Left lung (tissue), 10 donors: ENCODE measurements around the gene FKBP1A. TPM values are rescaled to one million over a fixed set of nuclear protein-coding genes. Genes with fewer than 3 reads are reported as not detected.

Experiments
- ATAC-seq: fragments of 200-7000 bp; cut with Tn5 transposase; one replicate; pipeline ENCODE4 v1.9.1; 2020; ENCODE audit warnings: moderate library complexity
- DNase-seq, 4 donors: peaks; one replicate each; pipeline ENCODE4 v3.0.0-alpha.2; 2013 to 2020
- H3K27ac ChIP-seq, 2 donors: fragments of 200-600 bp; sonication (generic) in 1 of 2; one replicate each; pipeline versions ENCODE4 v1.5.0 to v1.8.0; 2020 to 2021
- H3K27me3 ChIP-seq, 2 donors: fragments of 200-600 bp; sonication (generic) in 1 of 2; one replicate each; pipeline versions ENCODE4 v1.5.0 to v1.8.0; 2020 to 2021
- H3K36me3 ChIP-seq, 2 donors: fragments of 200-600 bp; sonication (generic) in 1 of 2; one replicate each; pipeline versions ENCODE4 v1.5.0 to v1.8.0; 2020 to 2021
- H3K4me1 ChIP-seq, 2 donors: fragments of 200-600 bp; one replicate each; pipeline ENCODE4 v1.8.0; 2021
- H3K4me3 ChIP-seq, 2 donors: fragments of 200-600 bp; sonication (generic) in 1 of 2; one replicate each; pipeline versions ENCODE4 v1.5.0 to v1.8.0; 2020 to 2021; ENCODE audit warnings: mild to moderate bottlenecking in 1 of 2
- H3K9me3 ChIP-seq, 2 donors: fragments of 200-600 bp; sonication (generic) in 1 of 2; one replicate each; pipeline versions ENCODE4 v1.5.0 to v1.8.0; 2020 to 2021
- CTCF ChIP-seq, 2 donors: fragments of 200-600 bp; sonication (generic) in 1 of 2; IDR thresholded peaks; one replicate each; pipeline versions ENCODE4 v1.5.0 to v1.8.0; 2021; ENCODE audit warnings: antibody characterized with exemption in 2 of 2
- intact Hi-C, 2 donors: fragments of 100-400 bp; cut with DNase I; formaldehyde crosslinking; loops; one replicate each; pipeline versions ENCODE4 v1.11.2 to v1.14.2; 2022
- polyA plus RNA-seq, 6 donors: library from polyadenylated mRNA; unstranded; fragments of 120-200 nt; gene quantifications; one replicate each; pipeline ENCODE4 v1.2.1, GENCODE V29; 2013; ENCODE audit not compliant: insufficient read length in 6 of 6
- total RNA-seq, 2 donors: library from RNA; stranded (reverse); fragmentation: NEBNext Ultra II Directional; extraction: Animal tissue kit (Norgen Biotek cat#: 25700); gene quantifications; one replicate each; pipeline ENCODE4 v1.2.1, GENCODE V29; 2021
- donor health status: DM: no; HTN: yes; CAD: no.
- donor health status: DM: no; HTN: no; CAD: no.

Gene FKBP1A
- total and polyA plus RNA-seq, 8 donors, result 278 to 507 (median 439) TPM

DNA sequence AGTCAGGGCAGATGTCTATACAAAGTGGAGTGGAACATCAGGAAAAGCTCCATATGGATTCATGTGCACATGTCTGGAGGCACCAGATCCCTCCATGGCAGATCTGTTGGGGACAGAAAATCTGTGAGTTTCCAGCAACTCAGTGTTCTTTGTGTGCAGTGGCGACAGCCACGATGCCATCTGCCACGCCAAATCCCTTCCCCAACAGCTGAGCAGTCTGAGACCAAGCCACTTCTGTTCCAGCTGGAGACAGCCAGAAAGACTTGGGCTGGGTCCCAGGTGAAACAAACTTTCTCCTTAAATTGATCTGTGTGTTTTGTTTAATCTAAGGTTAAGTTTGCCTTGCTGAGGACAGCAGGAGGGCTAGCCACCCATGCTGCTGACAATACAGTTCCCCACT lies 22.9 kb downstream of the FKBP1A start:
- no peak for ATAC-seq
- H3K36me3 ChIP-seq, result peaks cover 0 to 78% of the 10 kb centered on the region in 2 donors
- H3K27ac ChIP-seq, result peak overlapping the region; percentile 23 to 55
- H3K9me3 ChIP-seq, result no peaks in the 10 kb centered on the region
- no peak for DNase-seq
- TF ChIP-seq CTCF (IDR thresholded peaks at IDR 0.05), result no peak
- no peak overlapping the region for H3K4me3 ChIP-seq
- no peaks in the 10 kb centered on the region for H3K27me3 ChIP-seq
- intact Hi-C loops, result no loop called here
- peaks cover 14 to 67% of the 10 kb centered on the region in 2 donors for H3K4me1 ChIP-seq

DNA sequence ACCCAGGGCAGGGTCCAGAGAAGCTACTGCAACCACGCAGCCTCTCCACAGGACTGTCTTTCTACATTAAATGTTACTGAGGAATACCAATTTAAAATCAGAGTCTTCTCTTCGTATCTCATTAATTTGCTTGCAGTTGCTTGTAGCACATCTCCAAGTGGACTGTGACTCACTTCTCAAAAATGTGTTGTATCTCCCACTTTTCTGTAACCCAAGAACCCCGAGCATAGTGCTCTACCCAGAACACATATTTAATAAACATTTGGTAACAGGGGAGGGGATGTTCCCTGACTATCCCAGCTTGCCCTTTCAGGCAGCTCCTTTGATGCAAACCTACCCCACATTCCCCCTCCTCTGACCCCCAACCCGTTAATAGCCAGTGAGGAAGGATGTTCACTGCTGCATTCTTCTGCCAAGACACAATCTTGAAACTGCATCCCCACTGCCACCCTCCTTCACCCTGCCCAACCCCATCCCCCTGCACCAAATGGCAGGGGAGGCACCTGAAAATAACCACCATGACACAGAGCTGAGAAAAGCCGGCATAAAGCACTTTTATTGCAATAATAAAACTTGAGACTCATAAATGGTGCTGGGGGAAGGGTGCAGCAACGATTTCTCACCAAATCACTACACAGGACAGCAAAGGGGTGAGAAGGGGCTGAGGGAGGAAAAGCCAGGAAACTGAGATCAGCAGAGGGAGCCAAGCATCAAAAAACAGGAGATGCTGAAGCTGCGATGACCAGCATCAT lies 24.2 kb downstream of the FKBP1A start:
- H3K36me3 ChIP-seq, result peaks cover 0 to 65% of the 10 kb centered on the region in 2 donors
- H3K27me3 ChIP-seq, result no peaks in the 10 kb centered on the region
- H3K4me3 ChIP-seq, result no peak overlapping the region
- no peak for DNase-seq
- no peaks in the 10 kb centered on the region for H3K9me3 ChIP-seq
- peaks cover 14 to 66% of the 10 kb centered on the region in 2 donors for H3K4me1 ChIP-seq
- ATAC-seq, result no peak
- TF ChIP-seq CTCF (IDR thresholded peaks at IDR 0.05), result no peak
- peak overlapping the region in 1 of 2 donors; percentile 3 for H3K27ac ChIP-seq
- intact Hi-C loops, result no loop called here

GRCh38 chr20:1367479-1367878 lies 25.4 kb downstream of the FKBP1A start:
- intact Hi-C loops, result no loop called here

DNA sequence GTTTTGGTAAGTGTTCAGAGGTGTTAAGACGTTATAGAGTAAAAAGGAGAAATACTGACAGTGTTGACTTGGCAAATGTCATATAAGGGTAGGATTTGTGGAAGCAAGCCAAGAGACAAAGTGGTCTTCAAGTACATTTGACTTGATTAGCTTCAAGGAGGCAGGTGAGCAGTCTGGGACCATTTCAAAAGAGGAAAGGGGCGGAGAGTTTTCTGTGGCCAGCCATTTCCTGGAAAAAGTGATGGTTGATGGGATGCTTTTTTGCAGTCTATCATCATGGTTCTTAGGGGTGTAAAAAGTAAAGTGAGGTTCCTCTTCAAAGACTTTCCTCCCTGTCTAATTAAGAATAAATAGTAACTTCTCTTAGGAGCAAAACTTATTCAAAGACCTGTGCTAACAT lies 28.7 kb downstream of the FKBP1A start:
- Histone ChIP-seq H3K4me1 (peaks cover 0 to 28% of the 10 kb centered on the region in 2 donors), H3K9me3 (no peaks in the 10 kb centered on the region), H3K27ac (peak overlapping the region in 1 of 2 donors; percentile 62), H3K27me3 (no peaks in the 10 kb centered on the region), H3K36me3 (peaks cover 0 to 46% of the 10 kb centered on the region in 2 donors), H3K4me3 (no peak overlapping the region)
- no peak for TF ChIP-seq CTCF (IDR thresholded peaks at IDR 0.05)
- intact Hi-C loops, result no loop called here
- ATAC-seq (peak; percentile 41), DNase-seq (no peak)

More at GRCh38 chr20:1367479-1367878, 25.4 kb downstream of the FKBP1A start:
- Histone ChIP-seq H3K4me1 (peaks cover 14 to 60% of the 10 kb centered on the region in 2 donors), H3K27me3 (no peaks in the 10 kb centered on the region), H3K4me3 (no peak overlapping the region), H3K36me3 (peaks cover 0 to 56% of the 10 kb centered on the region in 2 donors), H3K27ac (no peak overlapping the region), H3K9me3 (no peaks in the 10 kb centered on the region)
- no peak for ATAC-seq
- TF ChIP-seq CTCF (IDR thresholded peaks at IDR 0.05), result no peak
- DNase-seq, result no peak

DNA sequence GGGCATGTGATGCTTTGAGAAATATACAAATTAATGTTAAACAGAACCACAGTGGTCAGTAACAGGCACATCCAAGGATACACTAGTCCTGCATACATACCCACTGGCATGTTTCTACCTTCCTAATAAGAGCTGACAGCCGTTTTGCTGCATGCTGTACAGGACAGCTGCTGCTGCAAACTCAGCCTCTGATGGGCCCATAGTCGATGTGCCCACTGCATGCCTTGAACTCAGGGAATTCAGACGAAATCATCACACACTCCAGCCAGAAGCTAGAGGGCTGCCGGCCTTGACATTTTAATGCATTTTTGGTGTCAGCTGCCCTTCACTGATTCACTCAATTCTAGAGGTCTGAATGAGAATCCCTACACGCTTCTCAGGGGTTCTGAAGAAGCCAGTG lies 29.3 kb downstream of the FKBP1A start:
- Histone ChIP-seq H3K36me3 (peaks cover 0 to 43% of the 10 kb centered on the region in 2 donors), H3K9me3 (no peaks in the 10 kb centered on the region), H3K4me1 (peaks cover 0 to 23% of the 10 kb centered on the region in 2 donors), H3K4me3 (no peak overlapping the region), H3K27ac (peak overlapping the region in 1 of 2 donors; percentile 62), H3K27me3 (no peaks in the 10 kb centered on the region)
- no peak for TF ChIP-seq CTCF (IDR thresholded peaks at IDR 0.05)
- no peak for ATAC-seq
- no peak for DNase-seq
- intact Hi-C loops, result no loop called here
